Germinal center (tissue), 1 donor: ENCODE results near the gene LCN1.

Experiments used
- DNase-seq: peaks from one replicate; pipeline ENCODE4 v3.0.0; 2012; ENCODE audit warnings: mixed read lengths, low spot score

The LCN1 gene

GRCh38 chr9:135567311-135567710, 46.1 kb downstream of the LCN1 start:
- no peak for DNase-seq

GRCh38 chr9:135568026-135568425, 46.8 kb downstream of the LCN1 start:
- no peak for DNase-seq

- no peak for DNase-seq
Measured at GRCh38 chr9:135570456-135570855, 49.2 kb downstream of the LCN1 start.

- DNase-seq, result no peak
Measured at GRCh38 chr9:135572233-135572632, 51.0 kb downstream of the LCN1 start.

DNA sequence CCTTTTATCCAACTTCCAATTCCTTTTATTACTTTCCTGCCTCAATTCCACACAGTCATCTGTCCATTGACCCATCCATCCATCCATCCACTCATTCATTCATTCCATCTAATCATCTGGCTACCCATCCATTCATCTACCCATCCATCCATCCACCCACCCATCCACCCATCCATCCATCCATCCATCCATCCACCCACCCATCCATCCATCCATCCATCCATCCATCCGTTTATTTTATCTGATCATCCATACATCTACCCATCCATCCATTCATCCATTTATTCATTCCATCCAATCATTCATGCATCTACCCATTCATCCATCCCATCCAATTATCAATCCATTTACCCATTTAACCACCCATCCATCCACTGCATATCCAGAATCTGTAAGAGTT, 51.9 kb downstream of the LCN1 start:
- no peak for DNase-seq

DNA sequence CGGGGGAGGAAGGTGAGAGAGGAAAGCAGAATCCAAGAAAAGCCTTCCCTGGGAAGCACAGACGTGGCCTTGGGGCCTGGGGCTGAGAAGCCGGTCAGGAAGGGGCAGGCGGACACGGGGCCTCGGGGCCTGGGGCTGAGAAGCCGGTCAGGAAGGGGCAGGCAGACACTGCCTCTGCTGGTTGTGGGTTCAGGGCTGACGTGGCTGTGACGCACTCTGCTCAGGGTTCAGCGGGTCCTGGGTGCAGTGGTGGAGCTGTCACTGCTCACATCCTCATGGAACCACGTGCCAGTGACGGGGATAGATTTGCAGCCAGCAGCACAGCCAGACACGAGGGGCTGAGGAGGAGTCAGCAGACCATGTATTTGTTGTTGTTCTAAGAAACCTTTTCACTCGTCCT, 53.1 kb downstream of the LCN1 start:
- no peak for DNase-seq

GRCh38 chr9:135574943-135575342, 53.7 kb downstream of the LCN1 start:
- no peak for DNase-seq
